Measurements from ENCODE around the gene CUTC.
A peak's percentile ranks its signal among the peaks of the same experiment; 100 is the strongest.
"Not testable (repeated sequence)": the region's sequence is repeated elsewhere in the genome, so short reads cannot be mapped to it uniquely, and the experiment has no call there.

CUTC gene

DNA sequence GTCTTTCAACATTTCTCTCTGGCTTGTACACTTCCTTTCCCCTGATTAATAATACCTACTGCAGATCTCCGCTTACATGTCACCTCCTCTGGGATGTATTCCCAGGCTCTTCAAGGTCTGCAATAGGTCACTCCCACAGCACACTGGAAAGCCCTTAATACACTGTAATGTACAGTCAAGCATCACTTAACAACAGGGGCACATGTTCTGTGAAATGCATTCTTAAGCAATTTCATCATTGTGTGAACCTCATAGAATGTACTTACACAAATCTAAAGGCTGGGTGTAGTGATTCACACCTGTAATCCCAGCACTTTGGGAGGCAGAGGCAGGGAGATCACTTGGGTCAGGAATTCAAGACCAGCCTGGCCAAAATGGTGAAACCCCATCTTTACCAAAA is 2.0 kb upstream of the CUTC start:
- TF ChIP-seq POLR2A (IDR thresholded peaks at IDR 0.05; ENCODE audit: low read depth, low read length): no peak
- no peak for FAIRE-seq

GRCh38 chr10:99731306-99732032 is 565 bp upstream of the CUTC start:
- FAIRE-seq (no peak), DNase-seq (ENCODE audit: insufficient read length, low spot score) (no peak)

More for the DNA sequence above, 2.0 kb upstream of the CUTC start:
- DNase-seq (ENCODE audit: insufficient read length, low spot score): no peak

GRCh38 chr10:99733366-99733765 is 1.3 kb downstream of the CUTC start:
- TF ChIP-seq POLR2A (IDR thresholded peaks at IDR 0.05; ENCODE audit: low read depth, low read length): no peak
- no peak for FAIRE-seq
- DNase-seq (ENCODE audit: insufficient read length, low spot score): no peak

More at GRCh38 chr10:99731306-99732032, 565 bp upstream of the CUTC start:
- no peak for TF ChIP-seq POLR2A (IDR thresholded peaks at IDR 0.05; ENCODE audit: low read depth, low read length)

DNA sequence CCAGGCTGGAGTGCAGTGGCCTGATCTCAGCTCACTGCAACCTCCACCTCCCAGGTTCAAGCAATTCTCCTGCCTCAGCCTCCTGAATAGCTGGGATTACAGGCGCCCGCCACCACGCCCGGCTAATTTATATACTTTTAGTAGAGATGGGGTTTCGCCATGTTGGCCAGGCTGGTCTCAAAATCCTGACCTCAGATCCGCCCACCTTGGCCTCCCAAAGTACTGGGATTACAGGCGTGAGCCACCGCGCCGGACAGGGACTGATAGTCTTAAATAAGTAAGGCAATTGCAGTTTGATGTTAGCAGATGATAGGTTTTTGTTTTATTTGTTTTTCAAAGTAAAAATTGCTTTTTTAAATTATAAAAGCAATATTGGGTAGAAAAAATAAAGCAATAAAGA is 2.1 kb downstream of the CUTC start:
- not testable (repeated sequence) for FAIRE-seq; DNase-seq (ENCODE audit: insufficient read length, low spot score)

- FAIRE-seq (no peak), DNase-seq (ENCODE audit: insufficient read length, low spot score) (no peak)
- TF ChIP-seq POLR2A (IDR thresholded peaks at IDR 0.05; ENCODE audit: low read depth, low read length): no peak
These were observed 8.2 kb downstream of the CUTC start for GRCh38 chr10:99740260-99740659.

DNA sequence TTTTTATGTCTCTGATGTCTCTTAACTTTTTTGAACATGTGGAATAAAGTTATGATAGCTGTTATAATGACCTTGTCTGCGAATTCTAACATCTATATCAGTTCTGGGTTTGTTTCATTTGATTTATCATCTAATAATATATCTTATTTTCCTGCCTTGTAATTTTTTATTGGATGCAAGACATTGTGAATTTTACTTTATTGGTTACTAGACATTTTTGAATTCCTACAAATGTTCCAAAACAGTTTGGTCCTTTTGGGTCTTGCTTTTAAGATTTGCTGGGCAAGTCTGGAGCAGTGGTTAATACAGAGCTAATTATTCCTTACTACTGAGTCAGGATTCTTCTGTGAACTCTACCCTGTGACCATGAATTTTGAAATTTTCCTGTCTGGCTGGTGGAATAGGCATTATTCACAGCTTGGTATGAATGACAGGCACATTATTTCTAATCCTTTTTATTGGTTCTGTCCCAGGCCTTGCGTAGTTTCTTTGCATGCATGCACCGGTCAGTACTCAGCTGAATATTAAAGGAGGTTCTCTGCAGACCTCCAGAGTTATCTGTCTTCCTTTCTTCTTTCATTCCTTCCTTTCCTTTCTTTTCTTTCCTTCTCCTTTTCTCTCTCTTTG is 9.0 kb downstream of the CUTC start:
- no peak for DNase-seq (ENCODE audit: insufficient read length, low spot score)
- FAIRE-seq: no peak
- TF ChIP-seq POLR2A (IDR thresholded peaks at IDR 0.05; ENCODE audit: low read depth, low read length): no peak

DNA sequence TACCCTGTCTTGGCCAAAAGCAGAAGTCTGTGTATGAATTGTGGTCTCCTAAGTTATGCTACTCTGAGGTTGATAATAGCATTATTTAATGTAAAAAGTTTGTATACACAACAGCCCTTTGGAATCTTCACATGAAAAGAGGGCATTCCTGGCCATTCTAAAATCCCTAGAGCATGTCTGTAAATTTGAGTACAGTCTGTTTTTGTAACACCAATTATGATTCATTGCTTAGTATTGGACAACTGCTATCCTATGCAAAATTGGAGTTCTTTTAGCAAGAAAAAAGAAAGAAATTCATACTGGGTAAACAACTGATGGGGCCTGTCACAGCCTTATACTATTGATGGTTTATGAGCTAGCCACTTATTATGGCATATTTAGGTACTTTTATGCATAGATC is 10.2 kb downstream of the CUTC start:
- TF ChIP-seq POLR2A (IDR thresholded peaks at IDR 0.05; ENCODE audit: low read depth, low read length): no peak
- DNase-seq (ENCODE audit: insufficient read length, low spot score): no peak
- FAIRE-seq: no peak

DNA sequence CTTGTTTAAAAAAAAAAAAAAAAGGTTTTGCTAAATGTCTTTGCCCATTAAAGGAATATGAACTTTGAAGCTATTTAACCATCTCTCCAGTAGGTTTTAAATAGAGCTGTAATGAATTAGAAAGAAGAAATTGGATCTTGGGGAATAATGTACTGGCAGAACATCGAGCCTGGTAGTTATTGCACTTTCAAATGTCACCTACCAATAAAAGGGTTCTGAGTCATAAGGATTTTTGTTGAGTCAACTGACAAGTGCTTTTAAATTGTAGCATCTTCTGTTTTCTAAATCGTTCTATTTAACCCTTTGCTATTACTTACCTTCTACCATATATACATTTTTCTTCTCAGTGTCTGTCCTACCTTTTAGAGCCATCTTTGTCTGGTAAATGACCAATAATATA is 10.7 kb downstream of the CUTC start:
- no peak for DNase-seq (ENCODE audit: insufficient read length, low spot score)
- FAIRE-seq: peak; percentile 78
- TF ChIP-seq POLR2A (IDR thresholded peaks at IDR 0.05; ENCODE audit: low read depth, low read length): no peak

DNA sequence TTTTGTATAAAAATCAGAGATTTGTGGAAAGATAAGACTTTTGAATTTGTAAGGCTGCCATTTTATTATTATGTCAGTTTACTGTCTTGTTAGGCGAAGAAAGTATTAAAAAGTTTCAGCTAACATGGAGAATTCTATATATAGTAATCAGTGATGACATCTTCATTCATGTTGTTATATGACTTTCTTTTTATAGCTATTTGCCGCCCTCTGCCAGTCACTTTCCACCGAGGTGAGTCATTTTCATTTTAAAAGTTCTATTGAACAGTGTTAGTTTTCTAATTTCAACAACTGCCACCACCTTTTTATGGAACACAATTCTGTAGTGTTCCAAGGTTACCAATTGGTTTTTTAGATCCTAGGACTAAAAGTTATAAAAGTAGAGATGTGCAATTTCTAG is 11.8 kb downstream of the CUTC start:
- TF ChIP-seq POLR2A (IDR thresholded peaks at IDR 0.05; ENCODE audit: low read depth, low read length): no peak
- FAIRE-seq (no peak), DNase-seq (ENCODE audit: insufficient read length, low spot score) (no peak)

GRCh38 chr10:99746166-99746565 is 14.1 kb downstream of the CUTC start:
- DNase-seq (ENCODE audit: insufficient read length, low spot score); FAIRE-seq: not testable (repeated sequence)

DNA sequence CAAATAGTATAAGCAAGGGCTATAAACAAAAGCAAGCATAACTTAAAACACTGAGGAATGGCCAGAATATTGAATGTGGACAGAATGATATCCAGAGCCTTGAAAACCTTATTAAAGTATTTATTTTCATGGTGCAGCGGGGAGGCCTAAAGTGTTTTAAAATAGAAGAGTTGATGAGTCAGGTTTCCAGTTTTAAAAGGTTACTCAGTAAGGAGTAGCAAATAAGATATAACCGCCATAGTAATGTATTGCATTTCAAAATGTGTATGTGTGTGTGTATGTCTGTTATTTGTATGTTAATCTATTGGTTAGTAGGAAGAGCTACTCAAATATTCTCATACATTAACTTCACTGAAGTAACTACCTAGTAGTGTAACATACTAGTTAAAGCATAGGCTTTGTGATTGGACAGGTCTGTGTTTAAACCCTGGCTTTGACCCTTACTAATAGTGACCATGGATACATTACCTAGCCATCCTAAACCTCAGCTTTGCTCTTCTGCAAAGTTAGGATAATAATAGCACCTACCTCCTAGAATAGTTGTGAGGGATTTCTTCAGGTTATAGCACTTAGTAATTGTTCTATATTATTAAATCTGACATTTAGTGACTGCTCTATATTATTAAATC is 16.9 kb downstream of the CUTC start:
- no peak for TF ChIP-seq POLR2A (IDR thresholded peaks at IDR 0.05; ENCODE audit: low read depth, low read length)
- FAIRE-seq (peak; percentile 53), DNase-seq (ENCODE audit: insufficient read length, low spot score) (no peak)

- no peak for TF ChIP-seq POLR2A (IDR thresholded peaks at IDR 0.05; ENCODE audit: low read depth, low read length)
- DNase-seq (ENCODE audit: insufficient read length, low spot score): no peak
- FAIRE-seq: no peak
These were observed 18.6 kb downstream of the CUTC start for GRCh38 chr10:99750641-99751040.

GRCh38 chr10:99754670-99755069 is 22.6 kb downstream of the CUTC start:
- DNase-seq (ENCODE audit: insufficient read length, low spot score): no peak
- FAIRE-seq: peak; percentile 6
- TF ChIP-seq POLR2A (IDR thresholded peaks at IDR 0.05; ENCODE audit: low read depth, low read length): no peak

- no peak for FAIRE-seq
- TF ChIP-seq POLR2A (IDR thresholded peaks at IDR 0.05; ENCODE audit: low read depth, low read length): no peak
These were observed 24.1 kb downstream of the CUTC start for GRCh38 chr10:99756159-99756558.

More at GRCh38 chr10:99756159-99756558, 24.1 kb downstream of the CUTC start:
- DNase-seq (ENCODE audit: insufficient read length, low spot score): no peak

Measured in H54 (cell line).